Umbilical cord (tissue), 2 donors: ENCODE measurements around the gene LARP4B. TPM values are rescaled to one million over a fixed set of nuclear protein-coding genes. Genes with fewer than 3 reads are reported as not detected.
"Not testable (repeated sequence)": the region's sequence is repeated elsewhere in the genome, so short reads cannot be mapped to it uniquely, and the experiment has no call there.

Experiments
- DNase-seq: peaks from one replicate; pipeline ENCODE4 v3.0.0-alpha.2; 2015; ENCODE audit warnings: low spot score
- total RNA-seq: library from RNA; depleted of rRNA; stranded (reverse); fragments of >200 nt; gene quantifications from one replicate; pipeline ENCODE4 v1.2.3, GENCODE V29; 2014; ENCODE audit warnings: low replicate concordance; ENCODE audit not compliant: insufficient read depth

The LARP4B gene
- total RNA-seq, 1 donor from 2014 or later, result 32.7 TPM

DNA sequence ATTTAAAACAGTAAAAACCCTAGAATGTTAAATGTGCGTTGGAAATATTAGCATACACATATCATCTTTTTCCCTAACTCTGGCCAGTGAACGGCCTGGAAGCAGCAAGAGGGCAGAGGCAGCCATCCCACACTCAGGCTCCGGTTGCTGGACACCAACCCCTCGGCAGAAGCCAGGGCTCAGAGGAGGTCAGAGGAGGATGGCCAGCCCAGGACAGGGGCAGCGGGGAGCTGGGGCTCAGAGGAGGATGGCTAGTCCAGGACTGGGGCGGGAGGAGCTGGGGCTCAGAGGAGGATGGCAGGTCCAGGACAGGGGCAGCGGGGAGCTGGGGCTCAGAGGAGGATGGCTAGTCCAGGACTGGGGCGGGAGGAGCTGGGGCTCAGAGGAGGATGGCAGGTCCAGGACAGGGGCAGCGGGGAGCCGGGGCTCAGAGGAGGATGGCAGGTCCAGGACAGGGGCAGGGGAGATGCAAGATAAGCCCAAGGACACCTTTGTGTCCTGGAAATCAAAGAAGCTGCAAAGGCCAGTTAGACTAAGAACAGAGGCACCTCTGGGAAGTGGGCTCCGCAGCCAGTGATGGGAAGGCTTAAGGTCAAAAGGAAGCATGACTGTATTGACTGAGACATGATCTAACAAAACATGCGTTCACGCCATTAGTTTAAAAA is 161.3 kb downstream of the LARP4B start:
- not testable (repeated sequence) for DNase-seq

DNA sequence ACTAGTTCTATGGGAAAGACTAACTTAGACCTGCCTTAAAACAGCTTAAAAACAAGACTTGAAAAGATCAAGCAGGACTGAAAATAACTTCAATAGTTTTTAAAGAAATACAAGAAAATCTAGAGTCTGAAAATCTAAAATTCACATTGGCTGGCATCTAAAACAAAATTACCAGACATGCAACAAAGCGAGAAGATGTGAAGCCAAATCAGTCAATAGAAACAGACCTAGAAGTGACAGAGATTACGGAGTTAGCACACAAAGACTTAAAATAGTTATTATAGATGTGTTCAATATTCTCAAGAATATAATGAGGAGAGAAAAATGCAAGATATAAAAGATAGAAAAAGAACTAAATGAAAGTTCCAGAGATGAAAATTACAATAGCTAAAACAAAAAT is 163.7 kb downstream of the LARP4B start:
- DNase-seq, result no peak

DNA sequence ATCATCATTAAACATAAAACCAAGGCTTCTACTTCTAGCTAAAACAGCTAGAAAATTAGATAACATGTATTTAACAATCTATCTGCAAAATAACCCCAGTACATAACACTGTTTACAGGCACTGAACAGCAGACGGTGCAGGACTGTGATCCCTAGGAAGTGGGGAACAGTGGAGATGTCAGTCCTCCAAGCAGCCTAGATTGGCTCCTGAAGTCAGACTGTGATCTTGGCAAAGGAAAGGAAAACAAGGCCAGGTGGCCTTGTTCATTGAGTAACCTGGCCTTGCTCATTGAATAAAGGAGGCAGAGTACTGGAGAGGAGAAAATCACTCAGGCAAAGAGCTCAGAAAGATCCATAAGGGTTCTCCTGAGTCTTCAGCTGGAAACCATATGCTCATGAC is 164.3 kb downstream of the LARP4B start:
- no peak for DNase-seq

- no peak for DNase-seq
Observed at GRCh38 chr10:761376-761775, 170.1 kb downstream of the LARP4B start.

- DNase-seq, result no peak
Observed at GRCh38 chr10:760622-761021, 170.9 kb downstream of the LARP4B start.

- no peak for DNase-seq
Observed at GRCh38 chr10:759898-760477, 171.5 kb downstream of the LARP4B start.

Other genes starting within 250 kb of the LARP4B start
- gene DIP2C, start 242.0 kb downstream of the LARP4B start, total RNA-seq, result 24.8 TPM
- 26.5 TPM for gene GTPBP4, start 56.7 kb upstream of the LARP4B start, total RNA-seq
- 1.9 TPM for gene IDI2, start 94.2 kb upstream of the LARP4B start, total RNA-seq
- gene IDI1, start 117.4 kb upstream of the LARP4B start, total RNA-seq, result 39.0 TPM
- gene WDR37, start 124.7 kb upstream of the LARP4B start, total RNA-seq, result 38.5 TPM